H1 (cell line): ENCODE results near the gene ABHD16A. TPM values are rescaled to one million over a fixed set of nuclear protein-coding genes. Genes with fewer than 3 reads are reported as not detected.
A peak's percentile ranks its signal among the peaks of the same experiment; 100 is the strongest.

ENCODE experiments used
- CTCF ChIA-PET: fragments of 300-600 bp; sonication (Branson Sonifier 250); formaldehyde crosslinking; loops from one replicate; lab custom pipeline; 2021; ENCODE audit not compliant: partially characterized antibody; lab: Charles Lee
- POLR2A ChIA-PET: fragments of 300-600 bp; sonication (Branson Sonifier 250); formaldehyde crosslinking; loops from one replicate; lab custom pipeline; 2021; ENCODE audit warnings: inconsistent platforms; ENCODE audit not compliant: partially characterized antibody; lab: Charles Lee
- DNase-seq, 2 experiments: peaks; one replicate each; pipeline versions ENCODE4 v3.0.0 to v3.0.0-alpha.2; 2010 to 2022; ENCODE audit warnings: low spot score in 2 of 2, low read depth in 1 of 2, mixed read lengths in 1 of 2
- FAIRE-seq: peaks from 2 replicates; lab custom pipeline; 2011; peaks lifted over from hg19 to GRCh38; lab: Jason Lieb, UNC
- H2AFZ ChIP-seq: 2 replicates; pipeline ENCODE4 v1.8.1; 2012; ENCODE audit warnings: low read length, inconsistent platforms
- H2AK5ac ChIP-seq: 2 replicates; pipeline ENCODE4 v1.6.1; 2013; ENCODE audit warnings: low read depth, low read length
- H2BK120ac ChIP-seq: replicated peaks from 2 replicates; pipeline ENCODE3; 2013; ENCODE audit warnings: low read depth, low read length, inconsistent platforms
- H2BK12ac ChIP-seq: 2 replicates; pipeline ENCODE4 v1.6.1; 2013; ENCODE audit warnings: low read depth, low read length
- H2BK15ac ChIP-seq: 2 replicates; pipeline ENCODE4 v1.6.1; 2013; ENCODE audit warnings: low read length
- H2BK20ac ChIP-seq: 2 replicates; pipeline ENCODE4 v1.6.1; 2013; ENCODE audit warnings: low read length
- H2BK5ac ChIP-seq: 2 replicates; pipeline ENCODE4 v1.6.1; 2013; ENCODE audit warnings: low read depth, low read length
- H3K14ac ChIP-seq: 2 replicates; pipeline ENCODE4 v1.6.1; 2013; ENCODE audit warnings: inconsistent platforms; ENCODE audit not compliant: insufficient read length
- H3K18ac ChIP-seq: 2 replicates; pipeline ENCODE4 v1.6.1; 2013; ENCODE audit warnings: low read length; ENCODE audit errors: extremely low read depth
- H3K23ac ChIP-seq: 2 replicates; pipeline ENCODE4 v1.6.1; 2013; ENCODE audit warnings: inconsistent platforms; ENCODE audit not compliant: insufficient read length
- H3K23me2 ChIP-seq: 2 replicates; pipeline ENCODE4 v1.6.1; 2013; ENCODE audit warnings: low read depth, low read length
- H3K27ac ChIP-seq: 2 replicates; pipeline ENCODE4 v1.6.1; 2011; ENCODE audit warnings: low read depth, low read length, inconsistent platforms
- H3K27me3 ChIP-seq, 4 experiments: replicated peaks in 1 of 4; 1 replicate in 1 of 4; 2 replicates in 3 of 4; pipeline versions ENCODE4 v1.6.1 to v1.8.1; 2011 to 2013; ENCODE audit warnings: low read length in 3 of 4, mild to moderate bottlenecking in 3 of 4, inconsistent platforms in 2 of 4, mixed read lengths in 2 of 4, moderate library complexity in 1 of 4; ENCODE audit not compliant: control insufficient read depth in 3 of 4, insufficient read depth in 3 of 4; ENCODE audit errors: extremely low read depth in 1 of 4
- H3K36me3 ChIP-seq, 4 experiments: 2 replicates each; pipeline versions ENCODE4 v1.6.1 to v1.8.1; 2011 to 2013; ENCODE audit warnings: mild to moderate bottlenecking in 4 of 4, low read length in 3 of 4, moderate library complexity in 2 of 4, control low read depth in 1 of 4, inconsistent platforms in 1 of 4; ENCODE audit not compliant: insufficient read depth in 4 of 4, control insufficient read depth in 2 of 4
- H3K4ac ChIP-seq: replicated peaks from 2 replicates; pipeline ENCODE3; 2013; ENCODE audit warnings: low read length, low read depth, mixed read lengths, inconsistent platforms; ENCODE audit not compliant: insufficient read length
- H3K4me1 ChIP-seq, 4 experiments: replicated peaks in 1 of 4; 1 replicate in 1 of 4; 2 replicates in 3 of 4; pipeline versions ENCODE4 v1.6.1 to v1.8.1; 2011 to 2013; ENCODE audit warnings: low read length in 3 of 4, inconsistent platforms in 2 of 4, mixed read lengths in 1 of 4; ENCODE audit not compliant: insufficient read depth in 4 of 4, control insufficient read depth in 3 of 4
- H3K4me2 ChIP-seq, 2 experiments: 2 replicates each; pipeline versions ENCODE4 v1.6.1 to v1.8.1; 2011 to 2013; ENCODE audit warnings: low read depth in 2 of 2, low read length in 2 of 2, control low read depth in 1 of 2, inconsistent platforms in 1 of 2, mild to moderate bottlenecking in 1 of 2; ENCODE audit not compliant: insufficient read depth in 1 of 2
- H3K4me3 ChIP-seq, 4 experiments: fragments of 200-600, 300-600 bp in 1 of 4; sonication (generic), shearing (Covaris generic), sonication (Bioruptor Twin) in 1 of 4; 2 replicates each; pipeline versions ENCODE4 v1.5.1 to v1.8.1; 2011 to 2016; ENCODE audit warnings: low read length in 4 of 4, low read depth in 3 of 4, control low read depth in 2 of 4, inconsistent platforms in 2 of 4, mild to moderate bottlenecking in 2 of 4, mixed read lengths in 1 of 4, moderate library complexity in 1 of 4; ENCODE audit not compliant: insufficient read depth in 2 of 4; ENCODE audit errors: extremely low read depth in 1 of 4
- H3K56ac ChIP-seq: replicated peaks from 2 replicates; pipeline ENCODE3; 2013; ENCODE audit warnings: low read depth, mild to moderate bottlenecking, mixed read lengths, low read length, inconsistent platforms; ENCODE audit not compliant: insufficient read length
- H3K79me1 ChIP-seq: 2 replicates; pipeline ENCODE4 v1.6.1; 2013; ENCODE audit warnings: low read depth, low read length, control low read depth
- H3K79me2 ChIP-seq, 2 experiments: 2 replicates each; pipeline versions ENCODE4 v1.6.1 to v1.8.1; 2012 to 2013; ENCODE audit warnings: low read length in 2 of 2, mild to moderate bottlenecking in 2 of 2, inconsistent platforms in 1 of 2; ENCODE audit not compliant: insufficient read depth in 2 of 2, control insufficient read depth in 1 of 2
- H3K9ac ChIP-seq, 4 experiments: replicated peaks in 1 of 4; 1 replicate in 1 of 4; 2 replicates in 3 of 4; pipeline versions ENCODE4 v1.6.1 to v1.8.1; 2011 to 2013; ENCODE audit warnings: low read depth in 3 of 4, low read length in 3 of 4, control low read depth in 2 of 4, mild to moderate bottlenecking in 2 of 4, moderate library complexity in 2 of 4, inconsistent platforms in 1 of 4; ENCODE audit errors: extremely low read depth in 1 of 4
- H3K9me3 ChIP-seq, 2 experiments: 2 replicates each; pipeline versions ENCODE4 v1.6.1 to v1.8.1; 2012 to 2013; ENCODE audit warnings: mild to moderate bottlenecking in 2 of 2, moderate library complexity in 2 of 2, control low read depth in 1 of 2, inconsistent platforms in 1 of 2, low read depth in 1 of 2, low read length in 1 of 2, mixed read lengths in 1 of 2; ENCODE audit not compliant: insufficient read depth in 2 of 2
- H4K20me1 ChIP-seq, 2 experiments: replicated peaks in 1 of 2; 2 replicates each; pipeline versions ENCODE3 to v1.8.1; 2011 to 2013; ENCODE audit warnings: inconsistent platforms in 2 of 2, low read length in 2 of 2, mild to moderate bottlenecking in 1 of 2; ENCODE audit not compliant: insufficient read depth in 2 of 2, control insufficient read depth in 1 of 2
- H4K5ac ChIP-seq: 2 replicates; pipeline ENCODE4 v1.6.1; 2013; ENCODE audit warnings: low read length, low read depth, mixed read lengths, inconsistent platforms; ENCODE audit not compliant: insufficient read length
- H4K8ac ChIP-seq: 2 replicates; pipeline ENCODE4 v1.8.0; 2013; ENCODE audit warnings: mild to moderate bottlenecking, moderate library complexity, low read length, inconsistent platforms; ENCODE audit not compliant: insufficient read depth; ENCODE audit errors: extremely low read depth
- H4K91ac ChIP-seq: replicated peaks from 2 replicates; pipeline ENCODE3; 2013; ENCODE audit warnings: low read length, mixed read lengths, inconsistent platforms; ENCODE audit not compliant: insufficient read length
- POLR2AphosphoS5 ChIP-seq: IDR thresholded peaks from 2 replicates; pipeline ENCODE4 v1.6.1; 2011; ENCODE audit warnings: low read depth, low read length
- SP1 ChIP-seq: IDR thresholded peaks from 2 replicates; pipeline ENCODE4 v1.6.1; 2011; ENCODE audit warnings: low read depth, low read length
- WGBS, 2 experiments: shearing (Covaris generic) in 1 of 2; methylation state at CpG; one replicate each; pipeline versions ENCODE4 v1.1.6 to v1.1.7; 2013 to 2015; ENCODE audit warnings: low lambda C conversion rate in 2 of 2, mixed read lengths in 2 of 2, inconsistent platforms in 1 of 2, low coverage in 1 of 2, missing lambda C conversion rate in 1 of 2; ENCODE audit not compliant: insufficient replicate concordance in 2 of 2, insufficient coverage in 1 of 2, insufficient read length in 1 of 2; ENCODE audit errors: extremely low coverage in 1 of 2, missing lambda C conversion rate in 1 of 2; 5-methylcytosine and 5-hydroxymethylcytosine counted together
- polyA plus RNA-seq, 7 experiments: library from polyadenylated mRNA; depleted of rRNA in 3 of 7; stranded (reverse) in 5 of 7; unstranded in 2 of 7; fragments of >200 nt in 5 of 7; fragments of 200-250 nt in 2 of 7; gene quantifications; 1 replicate in 5 of 7; 2 replicates in 1 of 7; 4 replicates in 1 of 7; pipeline versions ENCODE4 v1.2.1 to v1.2.3, GENCODE V29; 2011 to 2013; ENCODE audit warnings: missing spikeins in 2 of 7, mixed read lengths in 2 of 7
- total RNA-seq: library from RNA; stranded (reverse); fragmentation: NEBNext Ultra II Directional; extraction: Animal tissue kit (Norgen Biotek cat#: 25700); gene quantifications from 2 replicates; pipeline ENCODE4 v1.2.1, GENCODE V29; 2021

Gene ABHD16A
- total and polyA plus RNA-seq, 2 of the 8 experiments (the other 6 are each of a cell fraction or from before 2014, with no cell fraction given): 32.9 to 40.2 TPM

- Histone ChIP-seq H3K9me3 (no peaks in the 10 kb centered on the region), H2AFZ (no peak within 1 kb of the TSS), H3K14ac (no peak within 1 kb of the TSS), H3K9ac (no peak within 1 kb of the TSS), H4K20me1 (peaks cover 0 to 5% of the 10 kb centered on the region in 2 experiments), H2BK5ac (no peak within 1 kb of the TSS), H3K4ac (no peak within 1 kb of the TSS), H2BK15ac (no peak within 1 kb of the TSS), H2AK5ac (no peak within 1 kb of the TSS), H3K27ac (no peak within 1 kb of the TSS), H3K4me1 (peaks cover 0 to 12% (median 3%) of the 10 kb centered on the region in 4 experiments; a peak in 4 of 7 replicates), H3K27me3 (no peaks in the 10 kb centered on the region), H3K4me2 (no peak within 1 kb of the TSS), H3K56ac (no peak within 1 kb of the TSS), H3K18ac (no peak within 1 kb of the TSS), H4K8ac (no peak within 1 kb of the TSS), H3K23ac (no peak within 1 kb of the TSS), H2BK20ac (no peak within 1 kb of the TSS), H3K4me3 (no peak within 1 kb of the TSS), H2BK12ac (no peak within 1 kb of the TSS), H3K36me3 (peaks cover 0 to 4% (median 0%) of the 10 kb centered on the region in 4 experiments; a peak in 1 of 8 replicates), H4K5ac (no peak within 1 kb of the TSS), H3K23me2 (peaks cover 10% of the 10 kb centered on the region), H3K79me2 (peaks cover 4 to 35% of the 10 kb centered on the region in 2 experiments; a peak in 3 of 4 replicates), H3K79me1 (peaks cover 9% of the 10 kb centered on the region), H4K91ac (no peak within 1 kb of the TSS), H2BK120ac (no peak within 1 kb of the TSS)
- no peak for FAIRE-seq
- no peak for DNase-seq
- 86% methylated on average over 8 of the region's 8 CpGs; no CpG with 5 or more reads in 1 of the 2 experiments for WGBS, 2 experiments
- CTCF ChIA-PET: interaction anchor here (1.0 to 5.2 kb wide), 5 partner anchors 9 to 117 kb away, joined by 3 to 38 read pairs (median 4); partner anchors contain the start of genes CSNK2B and GPANK1
- POLR2A ChIA-PET: interaction anchor here (1.2 to 25.5 kb wide), 12 partner anchors 8 to 179 kb away, joined by 3 to 883 read pairs (median 8); partner anchors contain the start of genes AIF1, C6orf47, CSNK2B and DDX39B
- TF ChIP-seq POLR2AphosphoS5 (0 out of 2 replicates have a peak, but pooled peaks have one; percentile 33), SP1 (no peak)
Observed at GRCh38 chr6:31655349-31656237, 47.5 kb downstream of the ABHD16A start, which contains the start of gene APOM. Gene APOM, plus strand, starts transcription at chr6:31655894. Its CDS starts 73 bp downstream, at chr6:31655967.
